ENCODE measurements around the gene C20orf204. TPM values are rescaled to one million over a fixed set of nuclear protein-coding genes. Genes with fewer than 3 reads are reported as not detected.

Gene C20orf204
- total RNA-seq, 2 donors from 2014 or later = 0.29 to 3.3 TPM

DNA sequence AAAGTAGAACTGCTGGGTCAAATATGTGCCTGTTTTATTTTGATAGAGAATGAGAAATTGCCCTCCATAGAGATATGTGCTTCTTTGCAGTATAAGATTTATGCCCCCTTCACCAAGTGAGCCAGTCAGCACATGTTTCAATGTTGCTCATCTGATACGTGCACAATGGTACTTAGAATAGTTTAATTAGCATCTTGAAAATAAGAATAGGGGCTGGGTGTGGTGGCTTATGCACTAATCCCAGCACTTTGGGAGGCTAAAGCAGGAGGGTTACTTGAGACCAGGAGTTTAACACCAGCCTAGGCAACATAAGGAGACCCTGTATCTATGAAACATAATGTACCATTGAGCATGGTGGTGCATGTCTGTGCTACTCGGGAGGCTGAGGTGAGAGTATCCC lies 20.3 kb upstream of the C20orf204 start:
- Histone ChIP-seq H3K9ac (ENCODE audit: low read depth in 2 of 2, low read length in 2 of 2) (no peak overlapping the region), H3K27ac (no peak overlapping the region), H3K27me3 (no peaks in the 10 kb centered on the region), H3K4me1 (no peaks in the 10 kb centered on the region), H3K9me3 (no peaks in the 10 kb centered on the region), H3K4me3 (no peak overlapping the region), H3K36me3 (peaks cover 26% of the 10 kb centered on the region)
- TF ChIP-seq, protein P1, sequence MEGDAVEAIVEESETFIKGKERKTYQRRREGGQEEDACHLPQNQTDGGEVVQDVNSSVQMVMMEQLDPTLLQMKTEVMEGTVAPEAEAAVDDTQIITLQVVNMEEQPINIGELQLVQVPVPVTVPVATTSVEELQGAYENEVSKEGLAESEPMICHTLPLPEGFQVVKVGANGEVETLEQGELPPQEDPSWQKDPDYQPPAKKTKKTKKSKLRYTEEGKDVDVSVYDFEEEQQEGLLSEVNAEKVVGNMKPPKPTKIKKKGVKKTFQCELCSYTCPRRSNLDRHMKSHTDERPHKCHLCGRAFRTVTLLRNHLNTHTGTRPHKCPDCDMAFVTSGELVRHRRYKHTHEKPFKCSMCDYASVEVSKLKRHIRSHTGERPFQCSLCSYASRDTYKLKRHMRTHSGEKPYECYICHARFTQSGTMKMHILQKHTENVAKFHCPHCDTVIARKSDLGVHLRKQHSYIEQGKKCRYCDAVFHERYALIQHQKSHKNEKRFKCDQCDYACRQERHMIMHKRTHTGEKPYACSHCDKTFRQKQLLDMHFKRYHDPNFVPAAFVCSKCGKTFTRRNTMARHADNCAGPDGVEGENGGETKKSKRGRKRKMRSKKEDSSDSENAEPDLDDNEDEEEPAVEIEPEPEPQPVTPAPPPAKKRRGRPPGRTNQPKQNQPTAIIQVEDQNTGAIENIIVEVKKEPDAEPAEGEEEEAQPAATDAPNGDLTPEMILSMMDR (IDR thresholded peaks at IDR 0.05) = no peak
- intact Hi-C loops (cut with DNase I) = no loop called here
- DNase-seq = no peak

DNA sequence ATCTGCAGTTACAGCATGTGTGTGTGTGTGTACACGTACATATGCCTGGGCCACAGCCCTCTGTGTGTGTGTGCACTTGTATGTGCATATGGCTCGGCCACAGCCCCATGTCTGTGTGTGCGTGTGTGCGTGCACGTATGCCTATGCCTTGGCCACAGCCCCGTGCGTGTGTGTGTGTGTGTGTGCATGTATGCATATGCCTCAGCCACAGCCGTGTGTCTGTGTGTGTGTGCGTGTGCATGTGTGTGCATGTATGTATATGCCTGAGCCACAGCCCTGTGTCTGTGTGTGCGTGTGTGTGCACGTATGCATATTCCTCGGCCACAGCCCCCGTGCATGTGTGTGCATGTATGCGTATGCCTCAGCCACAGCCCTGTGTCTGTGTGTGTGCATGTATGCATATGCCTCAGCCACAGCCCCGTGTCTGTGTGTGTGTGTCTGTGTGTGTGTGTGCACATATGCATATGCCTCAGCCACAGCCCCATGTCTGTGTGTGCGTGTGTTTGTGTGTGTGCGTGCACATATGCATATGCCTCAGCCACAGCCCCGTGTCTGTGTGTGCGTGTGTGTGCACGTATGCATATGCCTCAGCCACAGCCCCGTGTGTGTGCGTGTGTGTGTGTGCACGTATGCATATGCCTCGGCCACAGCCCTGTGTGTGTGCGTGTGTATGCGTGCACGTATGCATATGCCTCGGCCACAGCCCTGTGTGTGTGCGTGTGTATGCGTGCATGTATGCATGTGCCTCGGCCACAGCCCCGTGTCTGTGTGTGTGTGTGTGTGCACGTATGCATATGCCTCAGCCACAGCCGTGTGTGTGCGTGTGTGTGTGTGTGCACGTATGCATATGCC lies 14.6 kb upstream of the C20orf204 start:
- Histone ChIP-seq H3K36me3 (peaks cover 42% of the 10 kb centered on the region), H3K9me3 (no peaks in the 10 kb centered on the region), H3K27ac (no peak overlapping the region), H3K4me1 (peaks cover 12% of the 10 kb centered on the region), H3K4me3 (no peak overlapping the region), H3K9ac (ENCODE audit: low read depth in 2 of 2, low read length in 2 of 2) (no peak overlapping the region), H3K27me3 (no peaks in the 10 kb centered on the region)
- no peak for DNase-seq
- TF ChIP-seq, protein P1 (IDR thresholded peaks at IDR 0.05) = no peak
- intact Hi-C loops (cut with DNase I) = no loop called here

DNA sequence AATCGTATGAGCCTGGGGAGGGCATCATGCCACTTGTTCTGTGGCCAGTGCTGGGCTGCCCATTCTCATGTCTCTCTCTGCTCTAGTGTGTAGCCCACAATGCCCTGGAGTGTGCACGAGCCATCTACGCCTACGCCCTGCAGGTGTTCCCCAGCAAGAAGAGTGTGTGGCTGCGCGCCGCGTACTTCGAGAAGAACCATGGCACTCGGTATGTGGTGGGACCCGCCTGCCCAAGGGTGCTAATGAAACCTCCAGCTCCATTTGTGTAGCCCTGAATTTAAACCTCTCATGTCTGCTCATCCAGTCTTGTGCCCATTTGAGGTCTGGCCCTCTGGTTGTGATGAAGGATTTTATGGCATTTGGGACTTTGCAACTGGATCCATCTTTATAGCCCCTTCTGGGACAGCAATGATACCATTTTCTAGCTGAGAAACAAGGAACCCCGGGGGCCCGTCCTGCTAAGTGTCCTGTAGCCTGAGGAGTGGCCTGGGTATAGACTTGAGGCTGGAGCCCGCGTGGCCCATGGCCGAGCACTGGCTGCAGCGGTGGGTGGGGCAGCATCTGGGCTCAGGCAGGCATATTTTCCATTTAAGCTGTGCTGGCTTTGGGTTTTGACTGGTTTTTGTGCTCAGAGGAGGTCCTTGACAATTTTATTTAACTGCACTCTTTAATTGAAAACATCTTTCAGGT lies 13.2 kb upstream of the C20orf204 start:
- H3K36me3 ChIP-seq = peaks cover 45% of the 10 kb centered on the region
- no peak for DNase-seq
- TF ChIP-seq, protein P1 (IDR thresholded peaks at IDR 0.05) = no peak
- H3K27ac ChIP-seq = no peak overlapping the region
- peaks cover 12% of the 10 kb centered on the region for H3K4me1 ChIP-seq
- no peak overlapping the region for H3K4me3 ChIP-seq
- no peaks in the 10 kb centered on the region for H3K27me3 ChIP-seq
- no peak overlapping the region for H3K9ac ChIP-seq (ENCODE audit: low read depth in 2 of 2, low read length in 2 of 2)
- intact Hi-C loops (cut with DNase I) = no loop called here
- H3K9me3 ChIP-seq = no peaks in the 10 kb centered on the region

DNA sequence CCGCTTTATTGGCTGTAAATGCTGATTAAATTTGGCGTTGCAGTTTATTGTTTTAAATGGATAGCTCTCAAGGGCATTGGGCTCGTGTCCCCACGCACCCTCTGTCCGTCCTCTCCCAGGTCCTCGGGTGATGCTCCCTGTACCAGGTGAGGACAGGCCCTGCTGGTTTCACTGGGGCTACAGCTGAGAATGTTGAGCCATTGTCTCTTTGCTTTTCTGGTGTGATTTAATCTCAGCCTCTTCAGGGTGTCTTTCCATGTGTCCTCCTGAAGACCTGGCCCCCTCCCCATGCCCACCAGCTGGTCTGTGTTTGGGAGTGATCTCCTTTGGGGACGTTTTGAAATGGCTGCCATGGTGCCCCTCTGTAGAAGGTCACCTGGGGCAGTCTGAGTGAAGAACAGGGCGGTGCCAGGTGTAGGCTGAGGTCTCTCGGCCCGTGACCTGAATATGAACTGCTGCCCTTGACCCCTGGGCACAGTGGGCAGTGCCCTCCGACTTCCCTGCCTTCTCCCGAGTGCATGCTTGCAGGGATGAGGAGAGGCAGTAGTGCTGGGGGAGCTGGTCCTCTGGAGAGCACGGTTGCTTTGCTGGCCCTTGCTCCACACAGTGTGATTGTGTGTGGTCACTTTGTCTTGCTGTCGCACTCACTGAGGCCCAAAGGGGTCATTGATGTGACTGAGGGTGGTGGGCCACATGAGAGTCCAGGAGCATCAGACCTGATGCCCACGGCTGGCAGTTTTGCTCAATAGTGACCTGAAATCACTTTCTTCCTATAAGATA lies 12.4 kb upstream of the C20orf204 start:
- H3K27me3 ChIP-seq = no peaks in the 10 kb centered on the region
- H3K27ac ChIP-seq = no peak overlapping the region
- no peaks in the 10 kb centered on the region for H3K9me3 ChIP-seq
- H3K4me1 ChIP-seq = peaks cover 12% of the 10 kb centered on the region
- no peak for DNase-seq
- TF ChIP-seq, protein P1 (IDR thresholded peaks at IDR 0.05) = no peak
- no peak overlapping the region for H3K4me3 ChIP-seq
- no peak overlapping the region for H3K9ac ChIP-seq (ENCODE audit: low read depth in 2 of 2, low read length in 2 of 2)
- intact Hi-C loops (cut with DNase I) = no loop called here
- peaks cover 38% of the 10 kb centered on the region for H3K36me3 ChIP-seq

All from colonic mucosa (tissue), 4 donors.